ENCODE data around the gene TUFM.

Gene TUFM

DNA sequence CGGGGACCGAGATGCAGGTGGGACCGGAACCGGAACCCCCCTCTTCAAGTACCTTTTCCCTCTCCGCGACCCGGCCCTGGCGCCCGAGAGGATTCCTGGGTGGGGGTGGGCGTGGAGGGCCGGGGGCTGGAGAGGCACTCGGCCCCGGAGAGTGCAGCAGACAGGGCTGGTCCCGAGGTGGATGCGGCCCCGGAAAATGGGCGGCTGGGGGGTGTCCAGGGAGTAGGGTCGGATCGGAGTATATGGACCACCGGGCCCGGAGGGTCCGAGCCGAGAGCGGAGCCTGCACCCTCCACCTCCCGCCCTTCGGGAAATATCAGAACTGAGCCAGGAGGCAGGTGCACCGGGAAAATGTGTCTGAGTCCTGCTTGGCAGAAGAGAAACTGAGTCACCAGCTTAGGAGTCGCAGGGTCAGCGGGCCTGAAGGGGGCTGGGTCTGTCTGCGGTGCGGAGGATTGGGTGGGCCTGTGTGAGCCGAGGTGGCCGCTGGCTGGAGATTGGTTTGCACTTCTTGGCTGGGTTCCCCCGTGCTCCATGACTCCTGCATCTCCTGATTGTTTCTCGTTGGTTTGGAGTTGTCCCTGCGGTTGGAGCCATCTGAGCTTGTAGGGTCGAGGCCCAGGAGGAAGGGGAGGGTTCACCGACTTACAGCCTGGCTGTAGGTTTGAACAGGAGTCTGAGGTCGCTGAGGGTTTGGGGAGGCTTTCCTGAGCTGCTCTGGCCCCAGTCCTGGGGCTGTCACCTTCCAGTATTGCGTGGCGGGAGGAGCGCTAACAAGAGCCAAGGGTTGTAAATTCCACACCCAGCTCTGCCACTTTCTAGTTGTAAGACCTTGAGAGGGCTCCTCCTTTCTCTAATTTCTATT is 18.0 kb upstream of the TUFM start:
- WGBS, 2 donors (ENCODE audit: extremely low coverage in 2 of 2, insufficient read length in 2 of 2, insufficient replicate concordance in 1 of 2) = no CpG with 5 or more reads among the region's 42 CpGs
- peak overlapping the region; percentile 76 for H3K4me2 ChIP-seq (ENCODE audit: insufficient read depth, low read length, poor library complexity, severe bottlenecking)

DNA sequence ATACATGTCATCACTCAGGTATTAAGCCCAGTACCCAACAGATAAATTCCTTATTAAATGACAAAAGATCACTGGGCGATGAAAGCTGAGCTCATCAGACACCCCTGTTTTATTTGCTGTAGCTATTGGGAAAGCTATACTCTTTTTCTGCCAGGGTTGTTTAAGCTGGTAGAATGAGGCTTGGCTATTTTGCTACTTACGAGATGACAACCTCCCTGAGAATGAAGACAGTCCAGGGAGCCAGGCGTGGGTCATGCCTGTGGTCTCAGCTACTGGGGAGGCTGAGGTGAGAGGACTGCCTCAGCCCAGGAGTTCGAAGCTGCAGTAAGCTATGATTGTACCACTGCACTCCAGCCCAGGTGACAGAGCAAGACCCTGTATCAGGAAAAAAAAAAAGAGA is 13.2 kb upstream of the TUFM start:
- Histone ChIP-seq H3K79me1 (ENCODE audit: low read depth, low read length) (peaks cover 4% of the 10 kb centered on the region), H3K4ac (ENCODE audit: low read length) (no peak overlapping the region), H3K4me1 (ENCODE audit: control insufficient read depth in 2 of 2, insufficient read depth in 1 of 2, low read depth in 1 of 2, low read length in 2 of 2) (peaks cover 1% of the 10 kb centered on the region in 2 donors), H3K27me3 (ENCODE audit: control insufficient read depth in 3 of 3, insufficient read depth in 3 of 3, low read depth in 1 of 3, low read length in 3 of 3) (no peaks in the 10 kb centered on the region), H3K36me3 (replicated peaks in 1 of 2; ENCODE audit: control insufficient read depth in 2 of 2, insufficient read depth in 2 of 2, low read length in 2 of 2) (no peaks in the 10 kb centered on the region), H3K14ac (ENCODE audit: low read length) (no peak overlapping the region), H2BK12ac (ENCODE audit: low read length) (no peak overlapping the region), H3K4me2 (ENCODE audit: insufficient read depth, low read length, poor library complexity, severe bottlenecking) (no peak overlapping the region), H4K8ac (ENCODE audit: low read depth, low read length) (no peak overlapping the region), H3K23ac (ENCODE audit: low read depth, low read length, poor library complexity) (no peak overlapping the region), H2BK120ac (ENCODE audit: low read depth, low read length) (no peak overlapping the region), H3K27ac (replicated peaks; ENCODE audit: low read length) (no peak overlapping the region), H4K91ac (ENCODE audit: low read depth, low read length, poor library complexity) (no peak overlapping the region), H3K9ac (ENCODE audit: low read depth, low read length, poor library complexity) (no peak overlapping the region), H3K9me3 (replicated peaks in 1 of 2; ENCODE audit: control insufficient read depth in 2 of 2, insufficient read depth in 1 of 2, low read depth in 1 of 2, low read length in 2 of 2) (no peaks in the 10 kb centered on the region), H3K18ac (ENCODE audit: low read length) (no peak overlapping the region), H3K4me3 (ENCODE audit: low read length in 2 of 2) (no peak overlapping the region), H2BK5ac (ENCODE audit: low read length) (no peak overlapping the region), H2BK15ac (ENCODE audit: low read length) (no peak overlapping the region), H2AFZ (ENCODE audit: low read length) (no peak overlapping the region), H2AK5ac (ENCODE audit: low read depth, low read length) (no peak overlapping the region)
- DNase-seq (ENCODE audit: low spot score) = no peak
- WGBS, 2 donors (ENCODE audit: extremely low coverage in 2 of 2, insufficient read length in 2 of 2, insufficient replicate concordance in 1 of 2) = no CpG with 5 or more reads among the region's 4 CpGs

More for the DNA sequence above, 18.0 kb upstream of the TUFM start:
- Histone ChIP-seq H3K4me3 (ENCODE audit: low read length in 2 of 2) (peak overlapping the region; percentile 94 to 99), H3K9ac (ENCODE audit: low read depth, low read length, poor library complexity) (peak overlapping the region; percentile 93), H2AFZ (ENCODE audit: low read length) (peak overlapping the region; percentile 100), H2BK5ac (ENCODE audit: low read length) (peak overlapping the region; percentile 7), H3K14ac (ENCODE audit: low read length) (peak overlapping the region; percentile 57), H3K4me1 (ENCODE audit: control insufficient read depth in 2 of 2, insufficient read depth in 1 of 2, low read depth in 1 of 2, low read length in 2 of 2) (peaks cover 6 to 12% of the 10 kb centered on the region in 2 donors), H4K91ac (ENCODE audit: low read depth, low read length, poor library complexity) (no peak overlapping the region), H3K9me3 (replicated peaks in 1 of 2; ENCODE audit: control insufficient read depth in 2 of 2, insufficient read depth in 1 of 2, low read depth in 1 of 2, low read length in 2 of 2) (no peaks in the 10 kb centered on the region), H4K8ac (ENCODE audit: low read depth, low read length) (no peak overlapping the region), H3K79me1 (ENCODE audit: low read depth, low read length) (peaks cover 21% of the 10 kb centered on the region), H3K4ac (ENCODE audit: low read length) (no peak overlapping the region), H2BK120ac (ENCODE audit: low read depth, low read length) (no peak overlapping the region), H3K36me3 (replicated peaks in 1 of 2; ENCODE audit: control insufficient read depth in 2 of 2, insufficient read depth in 2 of 2, low read length in 2 of 2) (peaks cover 13 to 30% of the 10 kb centered on the region in 2 donors), H2BK15ac (ENCODE audit: low read length) (no peak overlapping the region), H2AK5ac (ENCODE audit: low read depth, low read length) (peak overlapping the region; percentile 0), H3K27ac (replicated peaks; ENCODE audit: low read length) (no peak overlapping the region), H3K27me3 (ENCODE audit: control insufficient read depth in 3 of 3, insufficient read depth in 3 of 3, low read depth in 1 of 3, low read length in 3 of 3) (no peaks in the 10 kb centered on the region), H2BK12ac (ENCODE audit: low read length) (no peak overlapping the region), H3K18ac (ENCODE audit: low read length) (peak overlapping the region; percentile 90), H3K23ac (ENCODE audit: low read depth, low read length, poor library complexity) (peak overlapping the region; percentile 98)
- DNase-seq (ENCODE audit: low spot score) = no peak

GRCh38 chr16:28858421-28858820 is 12.3 kb upstream of the TUFM start:
- H4K91ac ChIP-seq (ENCODE audit: low read depth, low read length, poor library complexity) = no peak overlapping the region
- no peaks in the 10 kb centered on the region for H3K79me1 ChIP-seq (ENCODE audit: low read depth, low read length)
- H2BK120ac ChIP-seq (ENCODE audit: low read depth, low read length) = no peak overlapping the region
- H3K23ac ChIP-seq (ENCODE audit: low read depth, low read length, poor library complexity) = no peak overlapping the region
- no peaks in the 10 kb centered on the region for H3K4me1 ChIP-seq (ENCODE audit: control insufficient read depth in 2 of 2, insufficient read depth in 1 of 2, low read depth in 1 of 2, low read length in 2 of 2)
- no peak overlapping the region for H3K18ac ChIP-seq (ENCODE audit: low read length)
- no peak overlapping the region for H3K4me2 ChIP-seq (ENCODE audit: insufficient read depth, low read length, poor library complexity, severe bottlenecking)
- H2BK12ac ChIP-seq (ENCODE audit: low read length) = no peak overlapping the region
- no peak overlapping the region for H2BK5ac ChIP-seq (ENCODE audit: low read length)
- H3K9me3 ChIP-seq (replicated peaks in 1 of 2; ENCODE audit: control insufficient read depth in 2 of 2, insufficient read depth in 1 of 2, low read depth in 1 of 2, low read length in 2 of 2) = no peaks in the 10 kb centered on the region
- H3K9ac ChIP-seq (ENCODE audit: low read depth, low read length, poor library complexity) = no peak overlapping the region
- no peak overlapping the region for H3K14ac ChIP-seq (ENCODE audit: low read length)
- no peaks in the 10 kb centered on the region for H3K36me3 ChIP-seq (replicated peaks in 1 of 2; ENCODE audit: control insufficient read depth in 2 of 2, insufficient read depth in 2 of 2, low read length in 2 of 2)
- no peak overlapping the region for H2BK15ac ChIP-seq (ENCODE audit: low read length)
- H3K27ac ChIP-seq (replicated peaks; ENCODE audit: low read length) = no peak overlapping the region
- no peak overlapping the region for H2AK5ac ChIP-seq (ENCODE audit: low read depth, low read length)
- H3K4me3 ChIP-seq (ENCODE audit: low read length in 2 of 2) = no peak overlapping the region
- no peak for DNase-seq (ENCODE audit: low spot score)
- H3K27me3 ChIP-seq (ENCODE audit: control insufficient read depth in 3 of 3, insufficient read depth in 3 of 3, low read depth in 1 of 3, low read length in 3 of 3) = no peaks in the 10 kb centered on the region
- no peak overlapping the region for H4K8ac ChIP-seq (ENCODE audit: low read depth, low read length)
- H2AFZ ChIP-seq (ENCODE audit: low read length) = no peak overlapping the region
- no peak overlapping the region for H3K4ac ChIP-seq (ENCODE audit: low read length)
- no CpG with 5 or more reads among the region's 8 CpGs for WGBS, 2 donors (ENCODE audit: extremely low coverage in 2 of 2, insufficient read length in 2 of 2, insufficient replicate concordance in 1 of 2)

DNA sequence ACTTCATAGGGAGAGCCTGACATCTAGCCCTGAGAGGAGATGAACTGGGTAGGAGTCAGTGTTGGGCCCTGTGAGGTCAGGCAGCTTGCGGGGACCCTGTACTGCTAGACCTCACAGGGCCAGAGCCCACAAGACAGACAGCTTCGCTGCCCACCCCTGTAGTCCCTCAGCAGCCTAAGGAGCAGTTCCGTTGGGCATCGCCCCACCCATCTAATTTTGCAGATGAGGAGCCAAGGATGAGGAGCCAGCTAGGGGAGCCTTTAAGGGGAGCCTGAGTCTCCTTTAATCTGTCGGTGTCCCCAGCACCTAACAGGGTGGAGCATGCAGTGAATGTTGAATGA is 755 bp upstream of the TUFM start:
- Histone ChIP-seq H3K4me1 (ENCODE audit: control insufficient read depth in 2 of 2, insufficient read depth in 1 of 2, low read depth in 1 of 2, low read length in 2 of 2) (peaks cover 10 to 13% of the 10 kb centered on the region in 2 donors), H3K4ac (ENCODE audit: low read length) (no peak overlapping the region), H3K23ac (ENCODE audit: low read depth, low read length, poor library complexity) (no peak overlapping the region), H2AK5ac (ENCODE audit: low read depth, low read length) (no peak overlapping the region), H3K14ac (ENCODE audit: low read length) (no peak overlapping the region), H2BK15ac (ENCODE audit: low read length) (no peak overlapping the region), H3K27ac (replicated peaks; ENCODE audit: low read length) (no peak overlapping the region), H2BK120ac (ENCODE audit: low read depth, low read length) (no peak overlapping the region), H3K9ac (ENCODE audit: low read depth, low read length, poor library complexity) (peak overlapping the region; percentile 71), H3K9me3 (replicated peaks in 1 of 2; ENCODE audit: control insufficient read depth in 2 of 2, insufficient read depth in 1 of 2, low read depth in 1 of 2, low read length in 2 of 2) (no peaks in the 10 kb centered on the region), H3K4me2 (ENCODE audit: insufficient read depth, low read length, poor library complexity, severe bottlenecking) (peak overlapping the region; percentile 76), H3K36me3 (replicated peaks in 1 of 2; ENCODE audit: control insufficient read depth in 2 of 2, insufficient read depth in 2 of 2, low read length in 2 of 2) (peaks cover 30 to 38% of the 10 kb centered on the region in 2 donors), H4K91ac (ENCODE audit: low read depth, low read length, poor library complexity) (no peak overlapping the region), H4K8ac (ENCODE audit: low read depth, low read length) (no peak overlapping the region), H2BK12ac (ENCODE audit: low read length) (no peak overlapping the region), H2BK5ac (ENCODE audit: low read length) (no peak overlapping the region), H3K27me3 (ENCODE audit: control insufficient read depth in 3 of 3, insufficient read depth in 3 of 3, low read depth in 1 of 3, low read length in 3 of 3) (no peaks in the 10 kb centered on the region), H3K18ac (ENCODE audit: low read length) (no peak overlapping the region), H2AFZ (ENCODE audit: low read length) (peak overlapping the region; percentile 88), H3K79me1 (ENCODE audit: low read depth, low read length) (peaks cover 17% of the 10 kb centered on the region), H3K4me3 (ENCODE audit: low read length in 2 of 2) (peak overlapping the region; percentile 85 to 100)
- WGBS, 2 donors (ENCODE audit: extremely low coverage in 2 of 2, insufficient read length in 2 of 2, insufficient replicate concordance in 1 of 2) = no CpG with 5 or more reads among the region's 5 CpGs
- no peak for DNase-seq (ENCODE audit: low spot score)
